GM12872 (cell line): ENCODE measurements around the gene EHBP1.

Experiments used
- TF ChIP-seq, protein P1 (sequence below): IDR thresholded peaks from 3 replicates; pipeline ENCODE4 v1.5.1; 2011; ENCODE audit warnings: low read depth, mild to moderate bottlenecking, low read length, moderate library complexity; ENCODE audit not compliant: insufficient read depth

EHBP1 gene

DNA sequence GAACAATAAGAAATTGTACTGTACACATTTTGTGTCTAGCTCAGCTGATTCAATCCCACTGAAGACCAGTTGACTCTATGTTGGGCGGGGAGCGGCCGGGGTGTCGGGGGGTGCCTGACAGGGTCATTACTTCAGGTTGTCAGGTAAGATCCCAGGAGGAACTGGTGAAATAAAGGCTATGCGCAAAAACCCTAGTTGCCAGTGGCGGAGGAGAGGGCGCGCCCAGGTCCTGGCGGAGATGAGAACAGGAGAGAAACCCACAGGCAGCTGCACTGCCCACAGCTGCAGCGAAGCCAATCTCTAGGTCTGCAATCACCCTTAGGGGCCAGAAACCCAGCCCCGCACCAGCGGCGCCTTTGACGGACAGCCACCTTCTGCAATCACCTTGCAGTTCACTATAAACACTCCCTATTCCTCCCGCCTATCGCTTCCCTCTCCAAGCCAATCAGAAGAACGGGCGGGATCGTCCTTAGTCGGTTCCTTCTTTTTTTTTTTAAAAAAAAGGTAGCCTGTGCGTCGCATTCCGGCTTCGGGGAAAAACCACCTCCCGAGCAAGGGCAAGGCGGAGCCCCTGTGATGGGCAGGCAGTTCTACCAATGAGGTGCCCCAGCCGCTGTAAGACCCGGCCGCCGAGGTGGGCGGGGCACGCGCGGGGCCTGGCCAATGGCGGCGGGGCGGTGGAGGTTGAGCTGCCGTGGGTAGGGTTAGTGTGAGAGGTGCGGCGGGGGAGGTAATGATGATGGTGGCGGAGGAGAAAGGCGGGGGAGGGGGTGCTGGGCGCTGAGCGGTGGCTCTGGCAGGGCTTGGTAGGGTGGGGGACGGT is at the start of gene EHBP1:
Gene EHBP1 (plus strand): TSS at position 707 of the 823 bp plus-strand sequence. CDS start 1,479 bp downstream, outside the sequence.
- TF ChIP-seq, protein P1, sequence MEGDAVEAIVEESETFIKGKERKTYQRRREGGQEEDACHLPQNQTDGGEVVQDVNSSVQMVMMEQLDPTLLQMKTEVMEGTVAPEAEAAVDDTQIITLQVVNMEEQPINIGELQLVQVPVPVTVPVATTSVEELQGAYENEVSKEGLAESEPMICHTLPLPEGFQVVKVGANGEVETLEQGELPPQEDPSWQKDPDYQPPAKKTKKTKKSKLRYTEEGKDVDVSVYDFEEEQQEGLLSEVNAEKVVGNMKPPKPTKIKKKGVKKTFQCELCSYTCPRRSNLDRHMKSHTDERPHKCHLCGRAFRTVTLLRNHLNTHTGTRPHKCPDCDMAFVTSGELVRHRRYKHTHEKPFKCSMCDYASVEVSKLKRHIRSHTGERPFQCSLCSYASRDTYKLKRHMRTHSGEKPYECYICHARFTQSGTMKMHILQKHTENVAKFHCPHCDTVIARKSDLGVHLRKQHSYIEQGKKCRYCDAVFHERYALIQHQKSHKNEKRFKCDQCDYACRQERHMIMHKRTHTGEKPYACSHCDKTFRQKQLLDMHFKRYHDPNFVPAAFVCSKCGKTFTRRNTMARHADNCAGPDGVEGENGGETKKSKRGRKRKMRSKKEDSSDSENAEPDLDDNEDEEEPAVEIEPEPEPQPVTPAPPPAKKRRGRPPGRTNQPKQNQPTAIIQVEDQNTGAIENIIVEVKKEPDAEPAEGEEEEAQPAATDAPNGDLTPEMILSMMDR, result no peak

DNA sequence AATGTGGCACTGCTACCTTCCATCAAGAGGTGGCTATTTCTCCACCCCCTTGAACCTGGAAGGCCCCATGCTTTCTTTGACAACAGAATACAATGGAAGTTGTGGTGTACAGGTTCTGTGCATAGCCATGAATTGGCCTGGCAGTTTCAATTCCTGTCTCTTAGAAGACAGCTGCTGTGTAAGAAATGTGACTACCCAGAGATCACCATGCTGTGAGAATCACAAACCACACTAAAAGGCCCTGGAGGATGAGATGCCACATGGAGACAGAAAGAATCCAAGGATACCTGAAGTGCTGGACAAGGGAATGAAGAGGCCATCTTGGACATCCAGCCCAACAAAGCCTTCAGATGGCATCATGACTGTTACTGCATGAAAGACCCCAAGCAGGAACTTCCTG is 47.7 kb upstream of the EHBP1 start:
- TF ChIP-seq, protein P1, result no peak

DNA sequence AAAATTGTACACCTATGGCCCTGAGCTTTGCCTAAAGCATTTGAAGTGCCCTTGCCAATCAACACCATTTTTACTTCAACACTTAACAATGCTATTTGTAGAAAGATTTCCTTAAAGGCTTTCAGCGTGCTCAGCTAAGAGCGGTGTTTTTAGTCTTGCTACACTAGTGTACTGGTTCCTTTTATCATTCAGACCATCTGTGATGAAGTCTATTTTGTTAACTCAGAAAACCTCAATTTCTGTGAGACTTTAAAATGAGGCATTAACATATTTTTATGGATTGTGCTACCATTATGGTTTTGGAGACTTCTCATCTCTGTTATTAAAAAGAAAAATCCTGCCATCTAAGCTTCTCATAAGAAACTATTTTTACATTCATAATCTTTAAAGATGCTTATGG is 46.6 kb upstream of the EHBP1 start:
- TF ChIP-seq, protein P1, result no peak

DNA sequence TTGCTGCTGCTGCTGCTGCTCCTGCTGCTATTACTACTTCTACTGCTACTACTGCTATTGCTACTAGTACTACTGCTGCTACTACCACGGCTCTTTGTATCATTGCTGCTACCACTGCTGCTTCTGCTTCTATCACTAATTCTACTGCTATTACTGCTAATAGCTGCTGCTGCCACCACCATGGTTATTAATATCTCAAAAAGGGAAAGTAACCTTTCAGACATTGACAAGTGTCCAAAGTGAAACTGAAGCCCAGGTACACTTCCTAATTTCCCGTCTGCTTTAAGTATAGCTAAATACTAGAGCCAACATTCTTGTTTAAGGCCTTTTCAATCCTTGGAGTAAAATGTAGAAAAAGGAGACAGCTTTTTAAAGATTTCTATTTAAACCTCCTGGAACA is 45.4 kb upstream of the EHBP1 start:
- TF ChIP-seq, protein P1, result no peak

DNA sequence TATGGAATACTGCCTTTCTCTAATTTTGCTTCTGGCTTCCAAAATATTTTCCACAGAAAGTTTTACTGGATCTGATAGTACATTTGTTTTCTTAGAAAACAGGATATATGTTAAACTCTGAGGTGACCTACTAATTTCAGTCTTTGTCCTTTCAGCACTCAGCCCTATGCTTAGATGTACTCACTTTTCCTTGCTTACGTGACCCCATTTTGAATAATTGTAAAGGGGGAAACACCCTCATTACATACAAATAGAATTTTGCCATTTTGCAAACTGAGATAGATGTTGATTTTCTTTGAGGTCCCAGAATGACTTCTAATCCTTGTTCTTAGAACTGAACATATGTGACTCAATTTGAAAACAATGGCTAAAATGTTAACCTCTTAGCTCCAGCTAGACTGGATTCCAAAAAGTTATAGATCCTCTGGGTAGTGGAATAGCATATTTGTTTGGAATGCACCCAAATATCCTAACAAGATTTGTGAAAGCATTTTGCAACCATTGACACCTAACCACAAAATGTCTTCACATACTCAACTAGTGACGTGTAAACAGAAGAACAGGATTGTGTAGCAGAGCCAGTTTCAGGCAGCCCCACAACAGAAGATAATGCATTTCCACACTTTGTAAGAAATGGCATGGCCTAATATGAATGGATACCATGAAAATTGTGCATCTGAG is 44.8 kb upstream of the EHBP1 start:
- TF ChIP-seq, protein P1, result no peak

DNA sequence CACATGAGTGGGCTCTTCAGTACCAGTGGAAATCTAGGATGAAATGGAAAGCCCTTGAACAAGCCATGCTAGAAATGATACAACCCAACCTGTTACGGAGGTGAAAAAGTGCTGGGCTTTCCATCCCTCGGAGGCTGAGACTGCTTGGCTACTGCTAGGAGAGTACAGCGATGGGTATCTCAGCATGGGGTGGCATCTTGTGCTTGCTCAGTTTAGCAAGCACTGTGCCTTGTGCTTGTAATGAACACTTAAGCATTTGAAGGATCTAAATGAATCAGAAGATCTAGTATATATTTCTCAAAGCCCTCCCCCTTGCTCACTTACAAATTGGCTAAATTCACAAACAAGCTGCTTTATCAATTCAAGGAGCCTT is 44.3 kb upstream of the EHBP1 start:
- TF ChIP-seq, protein P1, result no peak

DNA sequence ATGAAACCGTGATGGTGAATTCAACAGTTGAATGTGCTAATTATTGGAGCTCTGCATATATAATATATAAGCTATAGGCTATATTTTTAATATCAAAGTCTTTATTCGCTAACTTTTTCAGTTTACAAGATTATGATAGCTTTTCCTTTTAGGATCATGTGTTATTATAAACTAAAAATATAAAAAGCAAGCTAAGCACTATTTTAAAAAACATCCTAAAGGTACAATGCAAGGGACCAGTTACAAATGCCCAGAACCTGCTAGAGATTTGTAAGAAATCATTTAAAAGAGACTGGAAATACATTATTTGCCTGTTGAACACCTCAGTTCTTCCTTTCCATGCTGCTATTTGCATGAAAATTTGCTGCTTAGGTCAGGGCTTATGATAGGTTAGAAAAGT is 43.4 kb upstream of the EHBP1 start:
- TF ChIP-seq, protein P1, result no peak
